GM12875 (cell line): ENCODE data around the gene CNNM3.
"Not testable (repeated sequence)": the region's sequence is repeated elsewhere in the genome, so short reads cannot be mapped to it uniquely, and the experiment has no call there.

Source experiments
- H3K4me3 ChIP-seq: one replicate; pipeline ENCODE4 v1.5.1; 2011; ENCODE audit warnings: low read depth, low read length, control low read depth
- CTCF ChIP-seq: IDR thresholded peaks from 2 replicates; pipeline ENCODE4 v1.5.1; 2011; ENCODE audit warnings: low read depth, mild to moderate bottlenecking, control low read depth, inconsistent platforms, low read length, moderate library complexity, borderline replicate concordance; ENCODE audit not compliant: insufficient read depth

CNNM3 gene

GRCh38 chr2:96789245-96789617 is 26.8 kb upstream of the CNNM3 start:
- no peak overlapping the region for H3K4me3 ChIP-seq
- no peak for TF ChIP-seq CTCF

- H3K4me3 ChIP-seq, result no peak overlapping the region
- no peak for TF ChIP-seq CTCF
Observed at GRCh38 chr2:96792772-96793749, 23.0 kb upstream of the CNNM3 start.

GRCh38 chr2:96795076-96795475 is 21.0 kb upstream of the CNNM3 start:
- H3K4me3 ChIP-seq, result no peak overlapping the region
- no peak for TF ChIP-seq CTCF

GRCh38 chr2:96796497-96796896 is 19.6 kb upstream of the CNNM3 start:
- not testable (repeated sequence) for H3K4me3 ChIP-seq

GRCh38 chr2:96797066-96797625 is 18.9 kb upstream of the CNNM3 start:
- no peak overlapping the region for H3K4me3 ChIP-seq
- TF ChIP-seq CTCF, result no peak

GRCh38 chr2:96798733-96799622 is 17.1 kb upstream of the CNNM3 start:
- no peak for TF ChIP-seq CTCF
- no peak overlapping the region for H3K4me3 ChIP-seq

GRCh38 chr2:96799623-96799935 is 16.5 kb upstream of the CNNM3 start:
- no peak overlapping the region for H3K4me3 ChIP-seq
- no peak for TF ChIP-seq CTCF
